Keratinocyte (primary cell): ENCODE data around the gene CCL26. TPM values are rescaled to one million over a fixed set of nuclear protein-coding genes. Genes with fewer than 3 reads are reported as not detected.
A peak's percentile ranks its signal among the peaks of the same experiment; 100 is the strongest.
"Not testable (repeated sequence)": the region's sequence is repeated elsewhere in the genome, so short reads cannot be mapped to it uniquely, and the experiment has no call there.

Experiments
- DNase-seq: peaks from one replicate; pipeline ENCODE4 v3.0.0-alpha.2; 2011; ENCODE audit warnings: low read depth, missing footprints, low spot score
- FAIRE-seq: peaks from 2 replicates; lab custom pipeline; 2011; peaks lifted over from hg19 to GRCh38; lab: Jason Lieb, UNC
- H2AFZ ChIP-seq: 2 replicates; pipeline ENCODE4 v1.6.0; 2012; ENCODE audit warnings: low read length, control low read depth, inconsistent platforms; ENCODE audit not compliant: control insufficient read depth
- H3K27ac ChIP-seq: 2 replicates; pipeline ENCODE4 v1.5.1; 2011; ENCODE audit warnings: low read length; ENCODE audit not compliant: control insufficient read depth, insufficient read depth
- H3K27me3 ChIP-seq: 3 replicates; pipeline ENCODE4 v1.6.0; 2011; ENCODE audit warnings: low read length; ENCODE audit not compliant: control insufficient read depth, insufficient read depth; ENCODE audit errors: extremely low read depth
- H3K36me3 ChIP-seq, 2 experiments: 2 replicates in 1 of 2; 3 replicates in 1 of 2; pipeline ENCODE4 v1.5.1; 2011; ENCODE audit warnings: low read length in 2 of 2, mild to moderate bottlenecking in 1 of 2; ENCODE audit not compliant: control insufficient read depth in 2 of 2, insufficient read depth in 2 of 2; ENCODE audit errors: extremely low read depth in 1 of 2
- H3K4me1 ChIP-seq: 3 replicates; pipeline ENCODE4 v1.5.1; 2011; ENCODE audit warnings: low read length; ENCODE audit not compliant: control insufficient read depth, insufficient read depth; ENCODE audit errors: extremely low read depth
- H3K4me2 ChIP-seq: 3 replicates; pipeline ENCODE4 v1.6.0; 2011; ENCODE audit warnings: low read depth, low read length; ENCODE audit not compliant: control insufficient read depth, insufficient read depth; ENCODE audit errors: extremely low read depth
- H3K4me3 ChIP-seq, 3 experiments: fragments of 200-600 bp in 1 of 3; sonication (generic) in 1 of 3; 2 replicates in 2 of 3; 3 replicates in 1 of 3; pipeline ENCODE4 v1.5.1; 2011 to 2016; ENCODE audit warnings: low read length in 3 of 3, mild to moderate bottlenecking in 3 of 3, control low read depth in 2 of 3, inconsistent platforms in 1 of 3, low read depth in 1 of 3, mixed read lengths in 1 of 3, mixed run types in 1 of 3, moderate library complexity in 1 of 3; ENCODE audit not compliant: control insufficient read depth in 2 of 3, insufficient read depth in 2 of 3; ENCODE audit errors: extremely low read depth in 1 of 3
- H3K79me2 ChIP-seq: 2 replicates; pipeline ENCODE4 v1.6.0; 2012; ENCODE audit warnings: low read length; ENCODE audit not compliant: control insufficient read depth, insufficient read depth
- H3K9ac ChIP-seq: 3 replicates; pipeline ENCODE4 v1.6.0; 2011; ENCODE audit warnings: low read length; ENCODE audit not compliant: control insufficient read depth, insufficient read depth; ENCODE audit errors: extremely low read depth
- H3K9me1 ChIP-seq: 3 replicates; pipeline ENCODE4 v1.6.0; 2011; ENCODE audit warnings: low read length; ENCODE audit not compliant: control insufficient read depth, insufficient read depth; ENCODE audit errors: extremely low read depth
- H3K9me3 ChIP-seq: 2 replicates; pipeline ENCODE4 v1.5.1; 2012; ENCODE audit warnings: low read depth, low read length; ENCODE audit not compliant: control insufficient read depth
- H4K20me1 ChIP-seq: 3 replicates; pipeline ENCODE4 v1.6.0; 2011; ENCODE audit warnings: low read length; ENCODE audit not compliant: control insufficient read depth, insufficient read depth; ENCODE audit errors: extremely low read depth
- CTCF ChIP-seq, 3 experiments: IDR thresholded peaks in 1 of 3; conservative IDR thresholded peaks in 1 of 3; optimal IDR thresholded peaks in 1 of 3; 2 replicates in 2 of 3; 3 replicates in 1 of 3; pipeline versions ENCODE3 to v1.5.1; 2011; ENCODE audit warnings: low read length in 3 of 3, mild to moderate bottlenecking in 3 of 3, moderate library complexity in 2 of 3, control low read depth in 1 of 3, inconsistent platforms in 1 of 3; ENCODE audit not compliant: insufficient read depth in 2 of 3; ENCODE audit errors: extremely low read depth in 1 of 3
- EZH2 ChIP-seq: IDR thresholded peaks from one replicate; pipeline ENCODE4 v1.6.1; 2012; ENCODE audit warnings: inconsistent platforms, mild to moderate bottlenecking, low read length, moderate library complexity
- dilution Hi-C: fragments of 300-500 bp; cut with MboI; formaldehyde crosslinking; loops from one replicate; pipeline ENCODE4 v1.7.0; 2020; ENCODE audit warnings: low sequenced_read_pairs; ENCODE audit not compliant: extremely low pct_ligation_motif_present
- polyA plus RNA-seq, 5 experiments: library from polyadenylated mRNA; depleted of rRNA in 3 of 5; stranded (reverse) in 3 of 5; stranded (forward) in 1 of 5; unstranded in 1 of 5; fragments of >200 nt; gene quantifications; 1 replicate in 1 of 5; 2 replicates in 3 of 5; 3 replicates in 1 of 5; pipeline versions ENCODE4 v1.2.1 to v1.2.3, GENCODE V29; 2011 to 2012; ENCODE audit warnings: missing spikeins in 2 of 5, low read depth in 1 of 5, low replicate concordance in 1 of 5

CCL26 gene
- polyA plus RNA-seq, 1 donor (not counting 4 experiments of a cell fraction or from before 2014, with no cell fraction given), result not detected

GRCh38 chr7:75762350-75762917, 9.6 kb downstream of the CCL26 start:
- Histone ChIP-seq H4K20me1 (no peaks in the 10 kb centered on the region), H3K4me1 (no peaks in the 10 kb centered on the region), H3K4me2 (no peak overlapping the region), H3K4me3 (no peak overlapping the region), H3K9me3 (no peaks in the 10 kb centered on the region), H3K9me1 (no peaks in the 10 kb centered on the region), H3K36me3 (no peaks in the 10 kb centered on the region), H3K9ac (no peak overlapping the region), H2AFZ (no peak overlapping the region), H3K27ac (no peak overlapping the region), H3K79me2 (no peaks in the 10 kb centered on the region), H3K27me3 (no peaks in the 10 kb centered on the region)
- peak; percentile 9 for FAIRE-seq
- dilution Hi-C loops, result no loop called here
- no peak for DNase-seq
- TF ChIP-seq CTCF (optimal IDR thresholded peaks at IDR 0.05 in 1 of 3, IDR thresholded peaks at IDR 0.05 in 1 of 3, conservative IDR thresholded peaks at IDR 0.05 in 1 of 3; ENCODE audit: extremely low read depth in 1 of 3, insufficient read depth in 2 of 3, low read length in 3 of 3) (peak in 2 of 3 experiments; percentile 64 to 79), EZH2 (no peak)

GRCh38 chr7:75761801-75762200, 10.2 kb downstream of the CCL26 start:
- H3K4me3 ChIP-seq, H3K9ac ChIP-seq, H3K79me2 ChIP-seq, H3K27me3 ChIP-seq, H3K4me2 ChIP-seq, H2AFZ ChIP-seq, H3K27ac ChIP-seq, dilution Hi-C loops, FAIRE-seq, H3K4me1 ChIP-seq, H3K9me3 ChIP-seq, H4K20me1 ChIP-seq, H3K36me3 ChIP-seq, DNase-seq, H3K9me1 ChIP-seq: not testable (repeated sequence)

- no peak overlapping the region for H3K9ac ChIP-seq
- H4K20me1 ChIP-seq, result no peaks in the 10 kb centered on the region
- no peak overlapping the region for H2AFZ ChIP-seq
- H3K9me1 ChIP-seq, result no peaks in the 10 kb centered on the region
- dilution Hi-C loops, result no loop called here
- H3K27me3 ChIP-seq, result no peaks in the 10 kb centered on the region
- H3K4me3 ChIP-seq, result no peak overlapping the region
- DNase-seq (no peak), FAIRE-seq (no peak)
- no peak overlapping the region for H3K4me2 ChIP-seq
- H3K27ac ChIP-seq, result no peak overlapping the region
- TF ChIP-seq CTCF (optimal IDR thresholded peaks at IDR 0.05 in 1 of 3, IDR thresholded peaks at IDR 0.05 in 1 of 3, conservative IDR thresholded peaks at IDR 0.05 in 1 of 3; ENCODE audit: extremely low read depth in 1 of 3, insufficient read depth in 2 of 3, low read length in 3 of 3) (no peak), EZH2 (no peak)
- H3K36me3 ChIP-seq, result no peaks in the 10 kb centered on the region
- no peaks in the 10 kb centered on the region for H3K9me3 ChIP-seq
- no peaks in the 10 kb centered on the region for H3K4me1 ChIP-seq
- H3K79me2 ChIP-seq, result no peaks in the 10 kb centered on the region
These were observed 13.5 kb downstream of the CCL26 start for GRCh38 chr7:75758491-75758890.
